HG03354 (cell line): ENCODE results near the gene PACRG.

Experiments used
- ATAC-seq: cut with Tn5 transposase; IDR thresholded peaks from one replicate; pipeline ENCODE4 v1.9.1; 2021; ENCODE audit warnings: mild to moderate bottlenecking; ENCODE audit not compliant: unreplicated experiment, poor library complexity, severe bottlenecking

Gene PACRG

GRCh38 chr6:163331245-163331644, 603.5 kb downstream of the PACRG start:
- ATAC-seq, result no peak

- no peak for ATAC-seq
Measured at GRCh38 chr6:163332575-163332974, 604.8 kb downstream of the PACRG start.

- ATAC-seq, result no peak
Measured at GRCh38 chr6:163333038-163333437, 605.3 kb downstream of the PACRG start.

- ATAC-seq, result no peak
Measured at GRCh38 chr6:163333701-163334663, 606.2 kb downstream of the PACRG start.

GRCh38 chr6:163335056-163335455, 607.3 kb downstream of the PACRG start:
- ATAC-seq, result no peak

GRCh38 chr6:163335671-163336545, 608.1 kb downstream of the PACRG start:
- no peak for ATAC-seq

- ATAC-seq, result no peak
Measured at GRCh38 chr6:163336961-163337360, 609.2 kb downstream of the PACRG start.

GRCh38 chr6:163337958-163338357, 610.2 kb downstream of the PACRG start:
- ATAC-seq, result no peak

- no peak for ATAC-seq
Measured at GRCh38 chr6:163338671-163339405, 611.1 kb downstream of the PACRG start.

- no peak for ATAC-seq
Measured at GRCh38 chr6:163339466-163339865, 611.7 kb downstream of the PACRG start.

- ATAC-seq, result no peak
Measured at GRCh38 chr6:163340201-163340887, 612.6 kb downstream of the PACRG start.

GRCh38 chr6:163341224-163342061, 613.7 kb downstream of the PACRG start:
- no peak for ATAC-seq

- no peak for ATAC-seq
Measured at GRCh38 chr6:163342571-163343539, 615.1 kb downstream of the PACRG start.

- no peak for ATAC-seq
Measured at GRCh38 chr6:163343609-163344008, 615.8 kb downstream of the PACRG start.

- no peak for ATAC-seq
Measured at GRCh38 chr6:163344411-163344810, 616.6 kb downstream of the PACRG start.

- ATAC-seq, result no peak
Measured at GRCh38 chr6:163345931-163346330, 618.2 kb downstream of the PACRG start.

- no peak for ATAC-seq
Measured at GRCh38 chr6:163346497-163346961, 618.8 kb downstream of the PACRG start.
